Neural crest cell (in vitro differentiated cells): ENCODE measurements around the gene VSX1. TPM values are rescaled to one million over a fixed set of nuclear protein-coding genes. Genes with fewer than 3 reads are reported as not detected.

Experiments used
- DNase-seq: peaks from one replicate; pipeline ENCODE4 v3.0.0; 2021; ENCODE audit warnings: low read depth, mixed read lengths, low spot score
- H3K27ac Mint-ChIP-seq: one replicate; pipeline ENCODE4 v1.8.0; 2021; ENCODE audit warnings: mild to moderate bottlenecking, mixed read lengths; ENCODE audit not compliant: unreplicated experiment
- H3K27me3 Mint-ChIP-seq: 2 replicates; pipeline ENCODE4 v1.8.0; 2021; ENCODE audit warnings: low read depth, mild to moderate bottlenecking, mixed read lengths
- H3K36me3 Mint-ChIP-seq: 2 replicates; pipeline ENCODE4 v1.8.0; 2021; ENCODE audit warnings: low read depth, mild to moderate bottlenecking, mixed read lengths
- H3K4me1 Mint-ChIP-seq: 2 replicates; pipeline ENCODE4 v1.8.0; 2021; ENCODE audit warnings: mixed read lengths
- H3K4me3 Mint-ChIP-seq: one replicate; pipeline ENCODE4 v1.8.0; 2021; ENCODE audit warnings: mild to moderate bottlenecking, mixed read lengths
- H3K9me3 Mint-ChIP-seq: 2 replicates; pipeline ENCODE4 v1.8.0; 2021; ENCODE audit warnings: mixed read lengths
- total RNA-seq: library from RNA; stranded (reverse); gene quantifications from 2 replicates; pipeline ENCODE4 v1.2.1, GENCODE V29; 2021
- TF ChIP-seq, protein P1 (sequence below): fragments of 200-600 bp; sonication (generic); conservative IDR thresholded peaks from 2 replicates; pipeline ENCODE4 v1.5.0; 2021; ENCODE audit warnings: antibody characterized with exemption, mild to moderate bottlenecking

The VSX1 gene
- total RNA-seq, 1 donor from 2014 or later, result 4.2 TPM

DNA sequence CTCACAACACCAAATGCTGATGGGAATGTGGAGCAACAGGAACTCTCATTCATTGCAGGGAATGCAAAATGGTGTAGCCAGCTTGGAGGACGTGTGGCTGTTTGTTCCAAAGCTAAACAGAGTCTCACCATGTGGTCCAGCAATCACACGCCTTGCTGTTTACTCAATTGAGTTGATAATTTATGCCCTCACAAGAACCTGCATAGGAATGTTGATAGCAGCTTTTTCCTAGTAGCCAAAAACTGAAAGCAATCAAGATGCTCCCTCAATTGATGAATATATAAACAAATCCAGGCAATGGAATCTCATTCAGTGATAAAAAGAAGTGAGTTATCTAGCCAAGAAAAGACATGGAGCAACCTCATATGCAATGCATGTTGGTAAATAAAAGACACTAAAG, 15.6 kb upstream of the VSX1 start:
- Mint-ChIP-seq H3K36me3 (no peaks in the 10 kb centered on the region), H3K4me3 (no peak overlapping the region), H3K27ac (no peak overlapping the region), H3K4me1 (peaks cover 6% of the 10 kb centered on the region), H3K27me3 (peaks cover 20% of the 10 kb centered on the region), H3K9me3 (peaks cover 2% of the 10 kb centered on the region)
- TF ChIP-seq, protein P1, sequence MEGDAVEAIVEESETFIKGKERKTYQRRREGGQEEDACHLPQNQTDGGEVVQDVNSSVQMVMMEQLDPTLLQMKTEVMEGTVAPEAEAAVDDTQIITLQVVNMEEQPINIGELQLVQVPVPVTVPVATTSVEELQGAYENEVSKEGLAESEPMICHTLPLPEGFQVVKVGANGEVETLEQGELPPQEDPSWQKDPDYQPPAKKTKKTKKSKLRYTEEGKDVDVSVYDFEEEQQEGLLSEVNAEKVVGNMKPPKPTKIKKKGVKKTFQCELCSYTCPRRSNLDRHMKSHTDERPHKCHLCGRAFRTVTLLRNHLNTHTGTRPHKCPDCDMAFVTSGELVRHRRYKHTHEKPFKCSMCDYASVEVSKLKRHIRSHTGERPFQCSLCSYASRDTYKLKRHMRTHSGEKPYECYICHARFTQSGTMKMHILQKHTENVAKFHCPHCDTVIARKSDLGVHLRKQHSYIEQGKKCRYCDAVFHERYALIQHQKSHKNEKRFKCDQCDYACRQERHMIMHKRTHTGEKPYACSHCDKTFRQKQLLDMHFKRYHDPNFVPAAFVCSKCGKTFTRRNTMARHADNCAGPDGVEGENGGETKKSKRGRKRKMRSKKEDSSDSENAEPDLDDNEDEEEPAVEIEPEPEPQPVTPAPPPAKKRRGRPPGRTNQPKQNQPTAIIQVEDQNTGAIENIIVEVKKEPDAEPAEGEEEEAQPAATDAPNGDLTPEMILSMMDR, result no peak
- DNase-seq, result no peak

- no peak overlapping the region for H3K27ac Mint-ChIP-seq
- no peaks in the 10 kb centered on the region for H3K9me3 Mint-ChIP-seq
- TF ChIP-seq, protein P1, result no peak
These were observed 8.8 kb upstream of the VSX1 start for GRCh38 chr20:25090492-25091429.

DNA sequence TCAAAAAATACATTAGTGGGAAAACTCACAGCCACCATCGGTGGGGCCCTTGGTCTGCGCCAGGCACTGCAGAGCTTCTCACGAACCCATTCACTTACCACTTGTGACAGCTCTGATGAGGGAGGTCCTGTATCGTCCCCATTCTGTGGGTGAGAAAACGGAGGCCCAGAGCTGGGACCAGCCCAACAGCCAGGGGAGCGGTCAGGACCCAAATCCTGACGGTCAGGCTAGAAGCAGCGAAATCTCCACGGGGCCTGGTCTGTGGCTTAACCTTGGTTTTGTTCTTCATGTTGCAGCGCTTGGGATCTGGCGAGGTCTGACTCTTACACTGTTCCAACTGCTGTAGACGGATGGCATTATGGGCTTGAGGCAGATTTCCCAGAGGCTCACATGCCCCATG, 7.7 kb upstream of the VSX1 start:
- peaks cover 4% of the 10 kb centered on the region for H3K4me1 Mint-ChIP-seq
- no peak overlapping the region for H3K27ac Mint-ChIP-seq
- no peak overlapping the region for H3K4me3 Mint-ChIP-seq
- H3K9me3 Mint-ChIP-seq, result no peaks in the 10 kb centered on the region
- TF ChIP-seq, protein P1, result no peak
- H3K27me3 Mint-ChIP-seq, result peaks cover 57% of the 10 kb centered on the region
- no peaks in the 10 kb centered on the region for H3K36me3 Mint-ChIP-seq
- DNase-seq, result no peak

More at GRCh38 chr20:25090492-25091429, 8.8 kb upstream of the VSX1 start:
- Mint-ChIP-seq H3K4me3 (no peak overlapping the region), H3K4me1 (peaks cover 4% of the 10 kb centered on the region), H3K27me3 (peaks cover 51% of the 10 kb centered on the region), H3K36me3 (no peaks in the 10 kb centered on the region)
- no peak for DNase-seq

GRCh38 chr20:25089096-25089495, 7.2 kb upstream of the VSX1 start:
- no peak overlapping the region for H3K27ac Mint-ChIP-seq
- H3K4me3 Mint-ChIP-seq, result no peak overlapping the region
- DNase-seq, result no peak
- no peaks in the 10 kb centered on the region for H3K9me3 Mint-ChIP-seq
- H3K27me3 Mint-ChIP-seq, result peaks cover 62% of the 10 kb centered on the region
- H3K4me1 Mint-ChIP-seq, result peaks cover 4% of the 10 kb centered on the region
- TF ChIP-seq, protein P1, result no peak
- no peaks in the 10 kb centered on the region for H3K36me3 Mint-ChIP-seq

DNA sequence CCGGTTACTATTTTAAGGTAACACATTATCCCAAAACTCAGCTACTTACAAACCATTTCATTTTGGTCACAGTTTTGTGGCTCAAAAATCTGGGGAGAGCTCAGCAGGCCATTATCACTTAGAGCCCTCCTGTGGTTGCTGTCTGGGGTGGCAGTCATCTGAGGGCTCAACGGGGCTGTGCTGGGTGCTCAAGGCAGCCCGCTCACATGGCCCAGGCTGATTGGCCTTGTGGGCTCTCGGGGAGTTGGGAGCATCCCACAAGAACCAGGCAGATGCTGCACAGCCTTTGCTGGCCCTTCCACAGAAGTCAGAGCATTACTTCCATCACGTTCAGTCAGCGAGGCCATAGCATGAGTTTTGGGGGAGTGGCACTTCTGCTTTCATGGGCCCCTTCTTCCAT, 6.3 kb upstream of the VSX1 start:
- DNase-seq, result no peak
- Mint-ChIP-seq H3K9me3 (no peaks in the 10 kb centered on the region), H3K27ac (no peak overlapping the region), H3K4me1 (peaks cover 12% of the 10 kb centered on the region), H3K4me3 (no peak overlapping the region), H3K36me3 (no peaks in the 10 kb centered on the region), H3K27me3 (peaks cover 71% of the 10 kb centered on the region)
- TF ChIP-seq, protein P1, result no peak
